SK-N-SH (cell line): Measurements from ENCODE around the gene BRD7. TPM values are rescaled to one million over a fixed set of nuclear protein-coding genes. Genes with fewer than 3 reads are reported as not detected.

Experiments
- CTCF ChIA-PET: fragments of 300-600, 350-600 bp; formaldehyde crosslinking; extraction: SDS; loops from one replicate; lab custom pipeline; 2021; lab: Yijun Ruan, JAX
- POLR2A ChIA-PET: fragments of 350-600 bp; sonication (Branson Sonifier 250); formaldehyde crosslinking; extraction: SDS; loops from one replicate; lab custom pipeline; 2020; ENCODE audit warnings: antibody characterized with exemption, inconsistent platforms; lab: Yijun Ruan, JAX
- DNase-seq: peaks from one replicate; pipeline ENCODE4 v3.0.0; 2012
- H2AFZ ChIP-seq: fragments of 200-600 bp; sonication (generic); 2 replicates; pipeline ENCODE4 v1.8.1; 2016; ENCODE audit warnings: antibody characterized with exemption, mild to moderate bottlenecking, low read depth
- H3F3A ChIP-seq: fragments of 200-600 bp; sonication (generic); replicated peaks from 2 replicates; pipeline ENCODE3; 2016; ENCODE audit warnings: antibody characterized with exemption, mild to moderate bottlenecking; ENCODE audit not compliant: insufficient read depth
- H3K27ac ChIP-seq, 2 experiments: fragments of 200-500 bp in 1 of 2; fragments of 200-600 bp in 1 of 2; sonication (Bioruptor generic) in 1 of 2; sonication (generic), shearing (Covaris generic) in 1 of 2; 2 replicates each; pipeline versions ENCODE4 v1.5.1 to v1.6.1; 2014 to 2016; ENCODE audit warnings: low read depth in 2 of 2, inconsistent platforms in 1 of 2, low read length in 1 of 2, mild to moderate bottlenecking in 1 of 2, mixed read lengths in 1 of 2
- H3K27me3 ChIP-seq: fragments of 200-600 bp; sonication (generic), shearing (Covaris generic); 2 replicates; pipeline ENCODE4 v1.6.1; 2016; ENCODE audit warnings: mixed run types; ENCODE audit not compliant: insufficient read depth
- H3K36me3 ChIP-seq, 2 experiments: fragments of 200-500 bp in 1 of 2; fragments of 200-600 bp in 1 of 2; sonication (Bioruptor generic) in 1 of 2; sonication (generic) in 1 of 2; replicated peaks in 1 of 2; 2 replicates each; pipeline versions ENCODE3 to v1.5.1; 2014 to 2016; ENCODE audit warnings: low read length in 1 of 2, mild to moderate bottlenecking in 1 of 2; ENCODE audit not compliant: insufficient read depth in 2 of 2, control insufficient read depth in 1 of 2
- H3K4me1 ChIP-seq, 2 experiments: fragments of 200-500 bp in 1 of 2; fragments of 200-600 bp in 1 of 2; sonication (Bioruptor generic) in 1 of 2; sonication (generic), shearing (Covaris generic) in 1 of 2; 2 replicates each; pipeline versions ENCODE4 v1.5.1 to v1.6.1; 2014 to 2016; ENCODE audit warnings: low read depth in 1 of 2, low read length in 1 of 2, mixed run types in 1 of 2; ENCODE audit not compliant: insufficient read depth in 2 of 2, control insufficient read depth in 1 of 2
- H3K4me2 ChIP-seq: fragments of 200-600 bp; sonication (generic), shearing (Covaris generic); 2 replicates; pipeline ENCODE4 v1.6.1; 2017; ENCODE audit warnings: mixed run types
- H3K4me3 ChIP-seq, 2 experiments: fragments of 200-500 bp in 1 of 2; fragments of 200-600 bp in 1 of 2; sonication (Bioruptor generic) in 1 of 2; sonication (generic), shearing (Covaris generic) in 1 of 2; 2 replicates each; pipeline versions ENCODE4 v1.5.1 to v1.8.1; 2014 to 2016; ENCODE audit warnings: low read depth in 2 of 2, inconsistent platforms in 1 of 2, low read length in 1 of 2, mild to moderate bottlenecking in 1 of 2, mixed read lengths in 1 of 2, moderate library complexity in 1 of 2
- H3K79me2 ChIP-seq: fragments of 200-600 bp; sonication (generic); 2 replicates; pipeline ENCODE4 v1.8.1; 2017; ENCODE audit warnings: mild to moderate bottlenecking; ENCODE audit not compliant: insufficient read depth
- H3K9ac ChIP-seq: fragments of 200-600 bp; sonication (generic); 2 replicates; pipeline ENCODE4 v1.6.1; 2017; ENCODE audit warnings: mixed run types
- H3K9me2 ChIP-seq: fragments of 200-600 bp; sonication (generic); 2 replicates; pipeline ENCODE4 v1.6.1; 2017; ENCODE audit warnings: mixed run types
- H3K9me3 ChIP-seq: fragments of 200-600 bp; sonication (generic); 2 replicates; pipeline ENCODE4 v1.6.1; 2017; ENCODE audit warnings: mixed run types, mild to moderate bottlenecking, moderate library complexity
- H4K20me1 ChIP-seq: fragments of 200-600 bp; sonication (generic); 2 replicates; pipeline ENCODE4 v1.6.1; 2017; ENCODE audit warnings: mild to moderate bottlenecking, mixed run types; ENCODE audit not compliant: insufficient read depth
- CHD2 ChIP-seq: fragments of 150-350 bp; IDR thresholded peaks from 2 replicates; pipeline ENCODE4 v1.6.1; 2018; ENCODE audit warnings: low read length; ENCODE audit not compliant: partially characterized antibody
- ELF1 ChIP-seq: IDR thresholded peaks from 2 replicates; pipeline ENCODE4 v1.4.0; 2012
- EP300 ChIP-seq, 2 experiments: IDR thresholded peaks; 2 replicates each; pipeline versions ENCODE4 v1.4.0 to v1.6.1; 2012; ENCODE audit warnings: borderline replicate concordance in 1 of 2, low read depth in 1 of 2, low read length in 1 of 2
- EZH2phosphoT487 ChIP-seq: fragments of 200-600 bp; sonication (generic); IDR thresholded peaks from 2 replicates; pipeline ENCODE4 v1.6.1; 2017; ENCODE audit warnings: low read depth, mixed run types, mild to moderate bottlenecking, antibody characterized with exemption, moderate library complexity, borderline replicate concordance
- FOXM1 ChIP-seq: IDR thresholded peaks from 2 replicates; pipeline ENCODE4 v1.4.0; 2012; ENCODE audit warnings: low read depth, mild to moderate bottlenecking
- GABPA ChIP-seq: IDR thresholded peaks from 2 replicates; pipeline ENCODE4 v1.4.0; 2012; ENCODE audit warnings: low read depth, mild to moderate bottlenecking
- NFIC ChIP-seq: IDR thresholded peaks from 2 replicates; pipeline ENCODE4 v1.4.0; 2012; ENCODE audit warnings: borderline replicate concordance
- NRF1 ChIP-seq: IDR thresholded peaks from 2 replicates; pipeline ENCODE4 v1.6.1; 2012; ENCODE audit warnings: low read depth, mild to moderate bottlenecking, low read length
- POLR2AphosphoS5 ChIP-seq: IDR thresholded peaks from 2 replicates; pipeline ENCODE4 v1.6.1; 2012; ENCODE audit warnings: low read depth, low read length
- RAD21 ChIP-seq: IDR thresholded peaks from 2 replicates; pipeline ENCODE4 v1.6.1; 2012; ENCODE audit warnings: mild to moderate bottlenecking, low read length
- SMC3 ChIP-seq: IDR thresholded peaks from 2 replicates; pipeline ENCODE4 v1.6.1; 2012; ENCODE audit warnings: low read depth, low read length, improper control_type of control experiment
- TAF1 ChIP-seq: IDR thresholded peaks from 2 replicates; pipeline ENCODE4 v1.6.1; 2012; ENCODE audit warnings: low read depth, mild to moderate bottlenecking, low read length, moderate library complexity, borderline replicate concordance
- TCF12 ChIP-seq: IDR thresholded peaks from 2 replicates; pipeline ENCODE4 v1.4.0; 2012
- YY1 ChIP-seq: IDR thresholded peaks from 2 replicates; pipeline ENCODE4 v1.4.0; 2012; ENCODE audit warnings: low read depth, mild to moderate bottlenecking
- WGBS: methylation state at CpG from one replicate; pipeline ENCODE4 v1.1.6; 2017; ENCODE audit warnings: low lambda C conversion rate; 5-methylcytosine and 5-hydroxymethylcytosine counted together
- polyA plus RNA-seq, 3 experiments: library from polyadenylated mRNA; depleted of rRNA; stranded (reverse); fragments of >200 nt; gene quantifications; 2 replicates each; pipeline ENCODE4 v1.2.3, GENCODE V29; 2012
- TF ChIP-seq, protein P1 (sequence below): IDR thresholded peaks from 2 replicates; pipeline ENCODE4 v1.4.0; 2012; ENCODE audit warnings: low read depth
- TF ChIP-seq, protein P2 (sequence below): IDR thresholded peaks from 2 replicates; pipeline ENCODE4 v1.6.1; 2012; ENCODE audit warnings: mild to moderate bottlenecking, low read depth, low read length, moderate library complexity
- TF ChIP-seq, protein P3 (sequence below): fragments of 150-350 bp; IDR thresholded peaks from 2 replicates; pipeline ENCODE4 v1.6.1; 2016; ENCODE audit warnings: mild to moderate bottlenecking, low read depth, low read length
- TF ChIP-seq, protein P4 (sequence below): fragments of 200-600 bp; sonication (generic); IDR thresholded peaks from 2 replicates; pipeline ENCODE4 v1.6.1; 2017; ENCODE audit warnings: antibody characterized with exemption, mild to moderate bottlenecking, moderate library complexity

BRD7 gene
- polyA plus RNA-seq, 1 of the 3 experiments (the other 2 are of a cell fraction), result 32.9 TPM

DNA sequence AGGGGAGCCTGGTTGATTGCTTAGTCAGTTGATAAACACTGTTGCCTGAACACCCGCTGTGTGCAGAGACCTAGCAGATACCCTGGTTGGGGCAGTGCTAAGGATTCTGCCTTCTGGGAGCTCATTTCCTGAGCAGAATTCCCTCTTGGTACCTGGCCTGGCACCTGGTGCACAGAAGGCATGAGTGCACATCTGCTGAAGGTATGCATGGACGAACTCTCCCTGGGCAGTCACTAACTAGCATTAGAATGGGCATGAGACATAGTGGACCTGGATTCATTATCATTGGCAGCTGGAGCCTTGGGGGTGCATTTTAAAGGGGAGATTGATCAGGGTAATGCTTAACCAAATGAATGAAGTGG is 89.3 kb downstream of the BRD7 start:
- no peak overlapping the region for H3K4me3 ChIP-seq
- no peaks in the 10 kb centered on the region for H3K27me3 ChIP-seq
- ChIA-PET CTCF (interaction anchor here (1.0 to 1.7 kb wide), 3 partner anchors 14 to 386 kb away, joined by 3 to 5 read pairs (median 5); partner anchors contain the start of gene ADCY7), POLR2A (no interaction called here)
- DNase-seq, result no peak
- 100% methylated on average over 2 of the region's 2 CpGs for WGBS
- peaks cover 10% of the 10 kb centered on the region; the same call in 1 of the 2 replicates for H4K20me1 ChIP-seq
- H3K9me2 ChIP-seq, result no peaks in the 10 kb centered on the region
- peaks cover 4% of the 10 kb centered on the region for H3F3A ChIP-seq
- H3K9ac ChIP-seq, result no peak overlapping the region
- no peak overlapping the region for H2AFZ ChIP-seq
- H3K27ac ChIP-seq, result no peak overlapping the region
- peaks cover 16% of the 10 kb centered on the region; the same call in 1 of the 2 replicates for H3K79me2 ChIP-seq
- no peak overlapping the region for H3K4me2 ChIP-seq
- no peaks in the 10 kb centered on the region for H3K9me3 ChIP-seq
- H3K36me3 ChIP-seq, result no peaks in the 10 kb centered on the region
- TF ChIP-seq TCF12 (no peak), CHD2 (no peak), SMC3 (no peak), FOXM1 (no peak), TAF1 (no peak), RAD21 (no peak)
- TF ChIP-seq, protein P1, sequence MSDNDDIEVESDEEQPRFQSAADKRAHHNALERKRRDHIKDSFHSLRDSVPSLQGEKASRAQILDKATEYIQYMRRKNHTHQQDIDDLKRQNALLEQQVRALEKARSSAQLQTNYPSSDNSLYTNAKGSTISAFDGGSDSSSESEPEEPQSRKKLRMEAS, result no peak
- TF ChIP-seq, protein P2, sequence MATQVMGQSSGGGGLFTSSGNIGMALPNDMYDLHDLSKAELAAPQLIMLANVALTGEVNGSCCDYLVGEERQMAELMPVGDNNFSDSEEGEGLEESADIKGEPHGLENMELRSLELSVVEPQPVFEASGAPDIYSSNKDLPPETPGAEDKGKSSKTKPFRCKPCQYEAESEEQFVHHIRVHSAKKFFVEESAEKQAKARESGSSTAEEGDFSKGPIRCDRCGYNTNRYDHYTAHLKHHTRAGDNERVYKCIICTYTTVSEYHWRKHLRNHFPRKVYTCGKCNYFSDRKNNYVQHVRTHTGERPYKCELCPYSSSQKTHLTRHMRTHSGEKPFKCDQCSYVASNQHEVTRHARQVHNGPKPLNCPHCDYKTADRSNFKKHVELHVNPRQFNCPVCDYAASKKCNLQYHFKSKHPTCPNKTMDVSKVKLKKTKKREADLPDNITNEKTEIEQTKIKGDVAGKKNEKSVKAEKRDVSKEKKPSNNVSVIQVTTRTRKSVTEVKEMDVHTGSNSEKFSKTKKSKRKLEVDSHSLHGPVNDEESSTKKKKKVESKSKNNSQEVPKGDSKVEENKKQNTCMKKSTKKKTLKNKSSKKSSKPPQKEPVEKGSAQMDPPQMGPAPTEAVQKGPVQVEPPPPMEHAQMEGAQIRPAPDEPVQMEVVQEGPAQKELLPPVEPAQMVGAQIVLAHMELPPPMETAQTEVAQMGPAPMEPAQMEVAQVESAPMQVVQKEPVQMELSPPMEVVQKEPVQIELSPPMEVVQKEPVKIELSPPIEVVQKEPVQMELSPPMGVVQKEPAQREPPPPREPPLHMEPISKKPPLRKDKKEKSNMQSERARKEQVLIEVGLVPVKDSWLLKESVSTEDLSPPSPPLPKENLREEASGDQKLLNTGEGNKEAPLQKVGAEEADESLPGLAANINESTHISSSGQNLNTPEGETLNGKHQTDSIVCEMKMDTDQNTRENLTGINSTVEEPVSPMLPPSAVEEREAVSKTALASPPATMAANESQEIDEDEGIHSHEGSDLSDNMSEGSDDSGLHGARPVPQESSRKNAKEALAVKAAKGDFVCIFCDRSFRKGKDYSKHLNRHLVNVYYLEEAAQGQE, result no peak
- H3K4me1 ChIP-seq, result peaks cover 0 to 6% of the 10 kb centered on the region in 2 experiments; a peak in 1 of 4 replicates

DNA sequence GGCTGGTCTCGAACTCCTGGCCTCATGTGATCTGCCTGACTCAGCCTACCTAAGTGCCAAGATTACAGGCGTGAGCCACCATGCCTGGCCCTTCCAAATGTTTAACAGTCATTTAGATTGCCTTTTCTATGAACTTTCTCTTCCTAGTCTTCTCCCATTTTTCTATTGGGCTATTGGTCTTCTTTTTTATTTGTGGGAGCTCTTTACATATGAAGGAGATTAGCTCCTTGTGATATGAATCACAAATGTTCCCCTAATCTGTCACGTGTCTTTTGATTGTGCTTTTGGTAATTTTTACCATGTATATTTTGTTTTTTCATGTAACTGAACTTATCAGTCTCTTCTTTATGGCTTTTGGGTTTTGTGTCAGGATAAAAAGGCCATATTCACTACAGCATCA is 90.5 kb downstream of the BRD7 start:
- no peaks in the 10 kb centered on the region for H3K4me1 ChIP-seq
- H3K27me3 ChIP-seq, result no peaks in the 10 kb centered on the region
- no peaks in the 10 kb centered on the region for H3K9me3 ChIP-seq
- POLR2A ChIA-PET, result no interaction called here
- no peak overlapping the region for H2AFZ ChIP-seq
- no peak for DNase-seq
- H3F3A ChIP-seq, result peaks cover 4% of the 10 kb centered on the region
- H4K20me1 ChIP-seq, result peaks cover 3% of the 10 kb centered on the region; the same call in 1 of the 2 replicates
- H3K9me2 ChIP-seq, result no peaks in the 10 kb centered on the region
- no peaks in the 10 kb centered on the region for H3K36me3 ChIP-seq
- no peak overlapping the region for H3K4me2 ChIP-seq
- H3K9ac ChIP-seq, result no peak overlapping the region
- H3K79me2 ChIP-seq, result peaks cover 16% of the 10 kb centered on the region; the same call in 1 of the 2 replicates
- no peak overlapping the region for H3K27ac ChIP-seq
- WGBS, result 63% methylated on average over 3 of the region's 3 CpGs
- CTCF ChIA-PET, result no interaction called here
- no peak overlapping the region for H3K4me3 ChIP-seq
- TF ChIP-seq GABPA (no peak), POLR2AphosphoS5 (no peak), EP300 (IDR thresholded peaks at IDR 0.05; ENCODE audit: borderline replicate concordance in 1 of 2, low read depth in 1 of 2, low read length in 1 of 2) (no peak), NFIC (no peak), YY1 (no peak), TAF1 (no peak), EZH2phosphoT487 (no peak), NRF1 (no peak), ELF1 (no peak)
- TF ChIP-seq, protein P3, sequence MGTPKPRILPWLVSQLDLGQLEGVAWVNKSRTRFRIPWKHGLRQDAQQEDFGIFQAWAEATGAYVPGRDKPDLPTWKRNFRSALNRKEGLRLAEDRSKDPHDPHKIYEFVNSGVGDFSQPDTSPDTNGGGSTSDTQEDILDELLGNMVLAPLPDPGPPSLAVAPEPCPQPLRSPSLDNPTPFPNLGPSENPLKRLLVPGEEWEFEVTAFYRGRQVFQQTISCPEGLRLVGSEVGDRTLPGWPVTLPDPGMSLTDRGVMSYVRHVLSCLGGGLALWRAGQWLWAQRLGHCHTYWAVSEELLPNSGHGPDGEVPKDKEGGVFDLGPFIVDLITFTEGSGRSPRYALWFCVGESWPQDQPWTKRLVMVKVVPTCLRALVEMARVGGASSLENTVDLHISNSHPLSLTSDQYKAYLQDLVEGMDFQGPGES, result no peak
- TF ChIP-seq, protein P4, sequence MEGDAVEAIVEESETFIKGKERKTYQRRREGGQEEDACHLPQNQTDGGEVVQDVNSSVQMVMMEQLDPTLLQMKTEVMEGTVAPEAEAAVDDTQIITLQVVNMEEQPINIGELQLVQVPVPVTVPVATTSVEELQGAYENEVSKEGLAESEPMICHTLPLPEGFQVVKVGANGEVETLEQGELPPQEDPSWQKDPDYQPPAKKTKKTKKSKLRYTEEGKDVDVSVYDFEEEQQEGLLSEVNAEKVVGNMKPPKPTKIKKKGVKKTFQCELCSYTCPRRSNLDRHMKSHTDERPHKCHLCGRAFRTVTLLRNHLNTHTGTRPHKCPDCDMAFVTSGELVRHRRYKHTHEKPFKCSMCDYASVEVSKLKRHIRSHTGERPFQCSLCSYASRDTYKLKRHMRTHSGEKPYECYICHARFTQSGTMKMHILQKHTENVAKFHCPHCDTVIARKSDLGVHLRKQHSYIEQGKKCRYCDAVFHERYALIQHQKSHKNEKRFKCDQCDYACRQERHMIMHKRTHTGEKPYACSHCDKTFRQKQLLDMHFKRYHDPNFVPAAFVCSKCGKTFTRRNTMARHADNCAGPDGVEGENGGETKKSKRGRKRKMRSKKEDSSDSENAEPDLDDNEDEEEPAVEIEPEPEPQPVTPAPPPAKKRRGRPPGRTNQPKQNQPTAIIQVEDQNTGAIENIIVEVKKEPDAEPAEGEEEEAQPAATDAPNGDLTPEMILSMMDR, result no peak
